ENCODE results near the gene CHST7.

Gene CHST7

GRCh38 chrX:46626566-46626965 lies 53.0 kb downstream of the CHST7 start:
- Histone ChIP-seq H3K9ac (ENCODE audit: low read depth in 1 of 2, low read length in 2 of 2) (no peak overlapping the region), H3K4me1 (ENCODE audit: control insufficient read depth in 2 of 2, insufficient read depth in 2 of 2, low read length in 2 of 2) (no peaks in the 10 kb centered on the region), H3K36me3 (ENCODE audit: control insufficient read depth in 2 of 2, insufficient read depth in 2 of 2, low read length in 2 of 2) (no peaks in the 10 kb centered on the region), H3K4me3 (ENCODE audit: low read length in 2 of 2) (no peak overlapping the region), H3K27ac (ENCODE audit: low read depth in 2 of 2, low read length in 2 of 2) (no peak overlapping the region), H3K27me3 (ENCODE audit: control insufficient read depth in 2 of 2, insufficient read depth in 2 of 2, low read length in 2 of 2) (peaks cover 0 to 6% of the 10 kb centered on the region in 2 donors), H3K9me3 (ENCODE audit: control insufficient read depth in 2 of 2, low read length in 2 of 2) (no peaks in the 10 kb centered on the region)

DNA sequence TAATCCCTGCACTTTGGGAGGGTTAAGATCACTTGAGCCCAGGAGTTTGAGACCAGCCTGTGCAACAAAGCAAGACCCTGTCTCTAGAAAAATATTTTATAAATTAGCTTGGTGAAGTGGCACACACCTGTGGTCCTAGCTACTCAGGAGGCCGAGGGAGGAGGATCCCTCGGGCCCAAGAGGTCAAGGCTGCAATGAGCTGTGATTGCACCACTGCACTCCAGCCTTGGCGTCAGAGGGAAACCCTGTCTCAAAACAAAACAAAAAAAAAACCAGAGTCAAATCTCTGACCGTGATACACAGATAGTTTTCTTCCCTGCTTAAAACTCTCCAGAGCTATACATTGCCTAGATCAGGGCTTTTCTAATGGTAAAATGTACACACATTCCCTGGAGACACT lies 53.5 kb downstream of the CHST7 start:
- H3K9ac ChIP-seq (ENCODE audit: low read depth in 1 of 2, low read length in 2 of 2): no peak overlapping the region
- no peak overlapping the region for H3K27ac ChIP-seq (ENCODE audit: low read depth in 2 of 2, low read length in 2 of 2)

GRCh38 chrX:46627711-46628419 lies 54.3 kb downstream of the CHST7 start:
- Histone ChIP-seq H3K27me3 (ENCODE audit: control insufficient read depth in 2 of 2, insufficient read depth in 2 of 2, low read length in 2 of 2) (peaks cover 0 to 3% of the 10 kb centered on the region in 2 donors), H3K27ac (ENCODE audit: low read depth in 2 of 2, low read length in 2 of 2) (peak overlapping the region; percentile 4 to 27), H3K4me1 (ENCODE audit: control insufficient read depth in 2 of 2, insufficient read depth in 2 of 2, low read length in 2 of 2) (no peaks in the 10 kb centered on the region), H3K4me3 (ENCODE audit: low read length in 2 of 2) (no peak overlapping the region), H3K9ac (ENCODE audit: low read depth in 1 of 2, low read length in 2 of 2) (no peak overlapping the region), H3K36me3 (ENCODE audit: control insufficient read depth in 2 of 2, insufficient read depth in 2 of 2, low read length in 2 of 2) (no peaks in the 10 kb centered on the region), H3K9me3 (ENCODE audit: control insufficient read depth in 2 of 2, low read length in 2 of 2) (no peaks in the 10 kb centered on the region)

More for the DNA sequence above, 53.5 kb downstream of the CHST7 start:
- no peaks in the 10 kb centered on the region for H3K9me3 ChIP-seq (ENCODE audit: control insufficient read depth in 2 of 2, low read length in 2 of 2)
- H3K4me3 ChIP-seq (ENCODE audit: low read length in 2 of 2): no peak overlapping the region
- peaks cover 0 to 6% of the 10 kb centered on the region in 2 donors for H3K27me3 ChIP-seq (ENCODE audit: control insufficient read depth in 2 of 2, insufficient read depth in 2 of 2, low read length in 2 of 2)
- no peaks in the 10 kb centered on the region for H3K4me1 ChIP-seq (ENCODE audit: control insufficient read depth in 2 of 2, insufficient read depth in 2 of 2, low read length in 2 of 2)
- H3K36me3 ChIP-seq (ENCODE audit: control insufficient read depth in 2 of 2, insufficient read depth in 2 of 2, low read length in 2 of 2): no peaks in the 10 kb centered on the region

GRCh38 chrX:46628460-46629371 lies 55.2 kb downstream of the CHST7 start:
- Histone ChIP-seq H3K9ac (ENCODE audit: low read depth in 1 of 2, low read length in 2 of 2) (no peak overlapping the region), H3K4me1 (ENCODE audit: control insufficient read depth in 2 of 2, insufficient read depth in 2 of 2, low read length in 2 of 2) (no peaks in the 10 kb centered on the region), H3K36me3 (ENCODE audit: control insufficient read depth in 2 of 2, insufficient read depth in 2 of 2, low read length in 2 of 2) (no peaks in the 10 kb centered on the region), H3K27ac (ENCODE audit: low read depth in 2 of 2, low read length in 2 of 2) (peak overlapping the region; percentile 7 to 38), H3K27me3 (ENCODE audit: control insufficient read depth in 2 of 2, insufficient read depth in 2 of 2, low read length in 2 of 2) (no peaks in the 10 kb centered on the region), H3K4me3 (ENCODE audit: low read length in 2 of 2) (no peak overlapping the region), H3K9me3 (ENCODE audit: control insufficient read depth in 2 of 2, low read length in 2 of 2) (no peaks in the 10 kb centered on the region)

DNA sequence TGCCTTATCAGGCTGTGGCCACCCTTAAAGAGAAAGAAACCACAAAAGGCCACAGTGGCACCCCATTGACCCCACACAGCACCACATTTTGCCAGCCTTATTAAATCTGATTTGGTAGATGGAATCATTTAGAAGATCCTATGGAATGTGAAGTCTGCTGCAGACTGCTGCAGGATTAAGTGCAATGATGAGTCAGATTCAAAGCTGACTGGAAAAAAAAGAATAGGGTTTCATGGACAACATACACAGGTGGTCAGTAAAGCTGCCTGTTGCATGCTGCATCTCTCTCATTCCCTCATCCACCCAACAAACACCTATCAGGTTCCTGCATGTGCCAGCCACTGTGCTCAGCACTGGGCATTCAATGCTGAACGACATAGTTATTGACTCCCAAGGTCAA lies 56.6 kb downstream of the CHST7 start:
- Histone ChIP-seq H3K27me3 (ENCODE audit: control insufficient read depth in 2 of 2, insufficient read depth in 2 of 2, low read length in 2 of 2) (no peaks in the 10 kb centered on the region), H3K36me3 (ENCODE audit: control insufficient read depth in 2 of 2, insufficient read depth in 2 of 2, low read length in 2 of 2) (no peaks in the 10 kb centered on the region), H3K4me1 (ENCODE audit: control insufficient read depth in 2 of 2, insufficient read depth in 2 of 2, low read length in 2 of 2) (no peaks in the 10 kb centered on the region), H3K9ac (ENCODE audit: low read depth in 1 of 2, low read length in 2 of 2) (no peak overlapping the region), H3K9me3 (ENCODE audit: control insufficient read depth in 2 of 2, low read length in 2 of 2) (no peaks in the 10 kb centered on the region), H3K27ac (ENCODE audit: low read depth in 2 of 2, low read length in 2 of 2) (no peak overlapping the region), H3K4me3 (ENCODE audit: low read length in 2 of 2) (no peak overlapping the region)

- Histone ChIP-seq H3K27me3 (ENCODE audit: control insufficient read depth in 2 of 2, insufficient read depth in 2 of 2, low read length in 2 of 2) (peaks cover 0 to 6% of the 10 kb centered on the region in 2 donors), H3K4me1 (ENCODE audit: control insufficient read depth in 2 of 2, insufficient read depth in 2 of 2, low read length in 2 of 2) (no peaks in the 10 kb centered on the region), H3K9ac (ENCODE audit: low read depth in 1 of 2, low read length in 2 of 2) (no peak overlapping the region), H3K9me3 (ENCODE audit: control insufficient read depth in 2 of 2, low read length in 2 of 2) (no peaks in the 10 kb centered on the region), H3K36me3 (ENCODE audit: control insufficient read depth in 2 of 2, insufficient read depth in 2 of 2, low read length in 2 of 2) (no peaks in the 10 kb centered on the region), H3K4me3 (ENCODE audit: low read length in 2 of 2) (no peak overlapping the region), H3K27ac (ENCODE audit: low read depth in 2 of 2, low read length in 2 of 2) (no peak overlapping the region)
These were observed 61.0 kb downstream of the CHST7 start for GRCh38 chrX:46634577-46634976.

GRCh38 chrX:46635186-46635585 lies 61.6 kb downstream of the CHST7 start:
- H3K9ac ChIP-seq (ENCODE audit: low read depth in 1 of 2, low read length in 2 of 2): no peak overlapping the region
- H3K4me3 ChIP-seq (ENCODE audit: low read length in 2 of 2): no peak overlapping the region
- no peaks in the 10 kb centered on the region for H3K4me1 ChIP-seq (ENCODE audit: control insufficient read depth in 2 of 2, insufficient read depth in 2 of 2, low read length in 2 of 2)
- no peak overlapping the region for H3K27ac ChIP-seq (ENCODE audit: low read depth in 2 of 2, low read length in 2 of 2)
- no peaks in the 10 kb centered on the region for H3K36me3 ChIP-seq (ENCODE audit: control insufficient read depth in 2 of 2, insufficient read depth in 2 of 2, low read length in 2 of 2)
- peaks cover 0 to 6% of the 10 kb centered on the region in 2 donors for H3K27me3 ChIP-seq (ENCODE audit: control insufficient read depth in 2 of 2, insufficient read depth in 2 of 2, low read length in 2 of 2)
- no peaks in the 10 kb centered on the region for H3K9me3 ChIP-seq (ENCODE audit: control insufficient read depth in 2 of 2, low read length in 2 of 2)

DNA sequence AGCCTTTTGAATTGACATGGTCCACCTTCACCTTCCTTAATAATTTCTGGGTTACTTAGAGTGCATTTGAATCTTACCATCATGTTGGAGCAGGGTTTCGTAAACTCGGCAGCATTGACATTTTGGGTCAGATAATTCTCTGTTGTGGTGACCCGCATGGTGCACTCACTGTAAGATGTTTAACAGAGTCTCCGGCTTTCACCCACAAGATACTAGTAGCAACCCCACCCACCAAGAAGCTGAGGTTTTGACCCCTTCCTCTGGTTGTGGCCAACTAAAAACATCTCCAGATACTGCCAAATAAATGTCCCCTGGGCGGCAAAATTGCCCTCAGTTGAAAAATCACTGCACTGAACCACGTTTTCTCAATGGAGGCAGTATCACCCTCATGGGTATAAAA lies 62.7 kb downstream of the CHST7 start:
- no peaks in the 10 kb centered on the region for H3K9me3 ChIP-seq (ENCODE audit: control insufficient read depth in 2 of 2, low read length in 2 of 2)
- no peaks in the 10 kb centered on the region for H3K4me1 ChIP-seq (ENCODE audit: control insufficient read depth in 2 of 2, insufficient read depth in 2 of 2, low read length in 2 of 2)
- H3K27me3 ChIP-seq (ENCODE audit: control insufficient read depth in 2 of 2, insufficient read depth in 2 of 2, low read length in 2 of 2): peaks cover 0 to 6% of the 10 kb centered on the region in 2 donors
- H3K4me3 ChIP-seq (ENCODE audit: low read length in 2 of 2): no peak overlapping the region
- H3K27ac ChIP-seq (ENCODE audit: low read depth in 2 of 2, low read length in 2 of 2): no peak overlapping the region
- no peak overlapping the region for H3K9ac ChIP-seq (ENCODE audit: low read depth in 1 of 2, low read length in 2 of 2)
- no peaks in the 10 kb centered on the region for H3K36me3 ChIP-seq (ENCODE audit: control insufficient read depth in 2 of 2, insufficient read depth in 2 of 2, low read length in 2 of 2)

GRCh38 chrX:46637938-46638337 lies 64.4 kb downstream of the CHST7 start:
- Histone ChIP-seq H3K9me3 (ENCODE audit: control insufficient read depth in 2 of 2, low read length in 2 of 2) (no peaks in the 10 kb centered on the region), H3K27ac (ENCODE audit: low read depth in 2 of 2, low read length in 2 of 2) (no peak overlapping the region), H3K4me1 (ENCODE audit: control insufficient read depth in 2 of 2, insufficient read depth in 2 of 2, low read length in 2 of 2) (no peaks in the 10 kb centered on the region), H3K4me3 (ENCODE audit: low read length in 2 of 2) (no peak overlapping the region), H3K36me3 (ENCODE audit: control insufficient read depth in 2 of 2, insufficient read depth in 2 of 2, low read length in 2 of 2) (no peaks in the 10 kb centered on the region), H3K27me3 (ENCODE audit: control insufficient read depth in 2 of 2, insufficient read depth in 2 of 2, low read length in 2 of 2) (peaks cover 0 to 6% of the 10 kb centered on the region in 2 donors), H3K9ac (ENCODE audit: low read depth in 1 of 2, low read length in 2 of 2) (no peak overlapping the region)

- Histone ChIP-seq H3K9ac (ENCODE audit: low read depth in 1 of 2, low read length in 2 of 2) (no peak overlapping the region), H3K4me1 (ENCODE audit: control insufficient read depth in 2 of 2, insufficient read depth in 2 of 2, low read length in 2 of 2) (no peaks in the 10 kb centered on the region), H3K27me3 (ENCODE audit: control insufficient read depth in 2 of 2, insufficient read depth in 2 of 2, low read length in 2 of 2) (peaks cover 3% of the 10 kb centered on the region in 2 donors), H3K4me3 (ENCODE audit: low read length in 2 of 2) (no peak overlapping the region), H3K36me3 (ENCODE audit: control insufficient read depth in 2 of 2, insufficient read depth in 2 of 2, low read length in 2 of 2) (no peaks in the 10 kb centered on the region), H3K27ac (ENCODE audit: low read depth in 2 of 2, low read length in 2 of 2) (no peak overlapping the region), H3K9me3 (ENCODE audit: control insufficient read depth in 2 of 2, low read length in 2 of 2) (no peaks in the 10 kb centered on the region)
These were observed 68.6 kb downstream of the CHST7 start for GRCh38 chrX:46642145-46642544.
